Measurements from ENCODE around the gene TTC31.

DNA sequence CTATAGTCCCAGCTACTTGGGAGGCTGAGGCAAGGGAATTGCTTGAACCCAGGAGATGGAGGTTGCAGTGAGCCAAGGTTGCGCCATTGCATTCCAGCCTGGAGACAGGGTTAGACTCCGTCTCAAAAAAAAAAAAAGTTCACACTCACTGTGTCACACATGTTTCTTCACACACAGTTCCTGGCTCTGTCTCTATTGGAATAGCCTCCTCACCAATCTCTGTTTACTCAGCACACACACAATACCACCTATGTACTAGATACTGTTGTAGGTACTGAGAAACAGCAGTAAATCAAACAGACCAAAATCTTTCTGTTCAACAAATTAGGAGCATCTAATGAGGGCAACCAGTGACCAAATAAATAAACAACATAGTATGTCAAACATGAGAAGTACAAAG is 3.3 kb downstream of the TTC31 start:
- TF ChIP-seq, protein P1, sequence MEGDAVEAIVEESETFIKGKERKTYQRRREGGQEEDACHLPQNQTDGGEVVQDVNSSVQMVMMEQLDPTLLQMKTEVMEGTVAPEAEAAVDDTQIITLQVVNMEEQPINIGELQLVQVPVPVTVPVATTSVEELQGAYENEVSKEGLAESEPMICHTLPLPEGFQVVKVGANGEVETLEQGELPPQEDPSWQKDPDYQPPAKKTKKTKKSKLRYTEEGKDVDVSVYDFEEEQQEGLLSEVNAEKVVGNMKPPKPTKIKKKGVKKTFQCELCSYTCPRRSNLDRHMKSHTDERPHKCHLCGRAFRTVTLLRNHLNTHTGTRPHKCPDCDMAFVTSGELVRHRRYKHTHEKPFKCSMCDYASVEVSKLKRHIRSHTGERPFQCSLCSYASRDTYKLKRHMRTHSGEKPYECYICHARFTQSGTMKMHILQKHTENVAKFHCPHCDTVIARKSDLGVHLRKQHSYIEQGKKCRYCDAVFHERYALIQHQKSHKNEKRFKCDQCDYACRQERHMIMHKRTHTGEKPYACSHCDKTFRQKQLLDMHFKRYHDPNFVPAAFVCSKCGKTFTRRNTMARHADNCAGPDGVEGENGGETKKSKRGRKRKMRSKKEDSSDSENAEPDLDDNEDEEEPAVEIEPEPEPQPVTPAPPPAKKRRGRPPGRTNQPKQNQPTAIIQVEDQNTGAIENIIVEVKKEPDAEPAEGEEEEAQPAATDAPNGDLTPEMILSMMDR (conservative IDR thresholded peaks at IDR 0.05; ENCODE audit: low read depth, low read length): no peak
- TF ChIP-seq EZH2 (IDR thresholded peaks at IDR 0.05; ENCODE audit: borderline replicate concordance, low read depth, low read length, poor library complexity, severe bottlenecking): no peak
